ENCODE data around the gene HAPLN3.

HAPLN3 gene

GRCh38 chr15:88909956-88910831, 14.8 kb upstream of the HAPLN3 start:
- DNase-seq = no peak

- DNase-seq = no peak
Observed at GRCh38 chr15:88908697-88909621, 13.6 kb upstream of the HAPLN3 start.

GRCh38 chr15:88908123-88908522, 12.8 kb upstream of the HAPLN3 start:
- DNase-seq = no peak

- DNase-seq = no peak
Observed at GRCh38 chr15:88907111-88907510, 11.8 kb upstream of the HAPLN3 start.

GRCh38 chr15:88906551-88906950, 11.2 kb upstream of the HAPLN3 start:
- no peak for DNase-seq

GRCh38 chr15:88906130-88906529, 10.8 kb upstream of the HAPLN3 start:
- no peak for DNase-seq

- no peak for DNase-seq
Observed at GRCh38 chr15:88905576-88905975, 10.2 kb upstream of the HAPLN3 start.

GRCh38 chr15:88904624-88905327, 9.4 kb upstream of the HAPLN3 start:
- DNase-seq = peak; percentile 73

GRCh38 chr15:88904257-88904623, 8.9 kb upstream of the HAPLN3 start:
- DNase-seq = no peak

- DNase-seq = no peak
Observed at GRCh38 chr15:88902846-88903245, 7.5 kb upstream of the HAPLN3 start.

GRCh38 chr15:88902221-88902835, 7.0 kb upstream of the HAPLN3 start:
- DNase-seq = no peak

GRCh38 chr15:88901508-88902220, 6.3 kb upstream of the HAPLN3 start:
- DNase-seq = no peak

- no peak for DNase-seq
Observed at GRCh38 chr15:88900982-88901418, 5.7 kb upstream of the HAPLN3 start.

GRCh38 chr15:88900309-88900981, 5.1 kb upstream of the HAPLN3 start:
- peak; percentile 43 for DNase-seq

- no peak for DNase-seq
Observed at GRCh38 chr15:88899251-88899650, 3.9 kb upstream of the HAPLN3 start.

- no peak for DNase-seq
Observed at GRCh38 chr15:88898736-88899135, 3.4 kb upstream of the HAPLN3 start.

GRCh38 chr15:88897456-88898194, 2.3 kb upstream of the HAPLN3 start:
- peak; percentile 83 for DNase-seq

GRCh38 chr15:88897142-88897455, 1.8 kb upstream of the HAPLN3 start:
- DNase-seq = no peak

GRCh38 chr15:88896333-88897033, 1.1 kb upstream of the HAPLN3 start:
- DNase-seq = no peak

- DNase-seq = no peak
Observed at GRCh38 chr15:88894348-88894818, 961 bp downstream of the HAPLN3 start.
